H1 (cell line): ENCODE results near the gene ARL10. TPM values are rescaled to one million over a fixed set of nuclear protein-coding genes. Genes with fewer than 3 reads are reported as not detected.

ENCODE experiments used
- CTCF ChIA-PET: fragments of 300-600 bp; sonication (Branson Sonifier 250); formaldehyde crosslinking; loops from one replicate; lab custom pipeline; 2021; ENCODE audit not compliant: partially characterized antibody; lab: Charles Lee
- POLR2A ChIA-PET: fragments of 300-600 bp; sonication (Branson Sonifier 250); formaldehyde crosslinking; loops from one replicate; lab custom pipeline; 2021; ENCODE audit warnings: inconsistent platforms; ENCODE audit not compliant: partially characterized antibody; lab: Charles Lee
- DNase-seq, 2 experiments: peaks; one replicate each; pipeline versions ENCODE4 v3.0.0 to v3.0.0-alpha.2; 2010 to 2022; ENCODE audit warnings: low spot score in 2 of 2, low read depth in 1 of 2, mixed read lengths in 1 of 2
- FAIRE-seq: peaks from 2 replicates; lab custom pipeline; 2011; peaks lifted over from hg19 to GRCh38; lab: Jason Lieb, UNC
- H2AFZ ChIP-seq: 2 replicates; pipeline ENCODE4 v1.8.1; 2012; ENCODE audit warnings: low read length, inconsistent platforms
- H2AK5ac ChIP-seq: 2 replicates; pipeline ENCODE4 v1.6.1; 2013; ENCODE audit warnings: low read depth, low read length
- H2BK120ac ChIP-seq: replicated peaks from 2 replicates; pipeline ENCODE3; 2013; ENCODE audit warnings: low read depth, low read length, inconsistent platforms
- H2BK12ac ChIP-seq: 2 replicates; pipeline ENCODE4 v1.6.1; 2013; ENCODE audit warnings: low read depth, low read length
- H2BK15ac ChIP-seq: 2 replicates; pipeline ENCODE4 v1.6.1; 2013; ENCODE audit warnings: low read length
- H2BK20ac ChIP-seq: 2 replicates; pipeline ENCODE4 v1.6.1; 2013; ENCODE audit warnings: low read length
- H2BK5ac ChIP-seq: 2 replicates; pipeline ENCODE4 v1.6.1; 2013; ENCODE audit warnings: low read depth, low read length
- H3K14ac ChIP-seq: 2 replicates; pipeline ENCODE4 v1.6.1; 2013; ENCODE audit warnings: inconsistent platforms; ENCODE audit not compliant: insufficient read length
- H3K18ac ChIP-seq: 2 replicates; pipeline ENCODE4 v1.6.1; 2013; ENCODE audit warnings: low read length; ENCODE audit errors: extremely low read depth
- H3K23ac ChIP-seq: 2 replicates; pipeline ENCODE4 v1.6.1; 2013; ENCODE audit warnings: inconsistent platforms; ENCODE audit not compliant: insufficient read length
- H3K23me2 ChIP-seq: 2 replicates; pipeline ENCODE4 v1.6.1; 2013; ENCODE audit warnings: low read depth, low read length
- H3K27ac ChIP-seq: 2 replicates; pipeline ENCODE4 v1.6.1; 2011; ENCODE audit warnings: low read depth, low read length, inconsistent platforms
- H3K27me3 ChIP-seq, 4 experiments: replicated peaks in 1 of 4; 1 replicate in 1 of 4; 2 replicates in 3 of 4; pipeline versions ENCODE4 v1.6.1 to v1.8.1; 2011 to 2013; ENCODE audit warnings: low read length in 3 of 4, mild to moderate bottlenecking in 3 of 4, inconsistent platforms in 2 of 4, mixed read lengths in 2 of 4, moderate library complexity in 1 of 4; ENCODE audit not compliant: control insufficient read depth in 3 of 4, insufficient read depth in 3 of 4; ENCODE audit errors: extremely low read depth in 1 of 4
- H3K36me3 ChIP-seq, 4 experiments: 2 replicates each; pipeline versions ENCODE4 v1.6.1 to v1.8.1; 2011 to 2013; ENCODE audit warnings: mild to moderate bottlenecking in 4 of 4, low read length in 3 of 4, moderate library complexity in 2 of 4, control low read depth in 1 of 4, inconsistent platforms in 1 of 4; ENCODE audit not compliant: insufficient read depth in 4 of 4, control insufficient read depth in 2 of 4
- H3K4ac ChIP-seq: replicated peaks from 2 replicates; pipeline ENCODE3; 2013; ENCODE audit warnings: low read length, low read depth, mixed read lengths, inconsistent platforms; ENCODE audit not compliant: insufficient read length
- H3K4me1 ChIP-seq, 4 experiments: replicated peaks in 1 of 4; 1 replicate in 1 of 4; 2 replicates in 3 of 4; pipeline versions ENCODE4 v1.6.1 to v1.8.1; 2011 to 2013; ENCODE audit warnings: low read length in 3 of 4, inconsistent platforms in 2 of 4, mixed read lengths in 1 of 4; ENCODE audit not compliant: insufficient read depth in 4 of 4, control insufficient read depth in 3 of 4
- H3K4me2 ChIP-seq, 2 experiments: 2 replicates each; pipeline versions ENCODE4 v1.6.1 to v1.8.1; 2011 to 2013; ENCODE audit warnings: low read depth in 2 of 2, low read length in 2 of 2, control low read depth in 1 of 2, inconsistent platforms in 1 of 2, mild to moderate bottlenecking in 1 of 2; ENCODE audit not compliant: insufficient read depth in 1 of 2
- H3K4me3 ChIP-seq, 4 experiments: fragments of 200-600, 300-600 bp in 1 of 4; sonication (generic), shearing (Covaris generic), sonication (Bioruptor Twin) in 1 of 4; 2 replicates each; pipeline versions ENCODE4 v1.5.1 to v1.8.1; 2011 to 2016; ENCODE audit warnings: low read length in 4 of 4, low read depth in 3 of 4, control low read depth in 2 of 4, inconsistent platforms in 2 of 4, mild to moderate bottlenecking in 2 of 4, mixed read lengths in 1 of 4, moderate library complexity in 1 of 4; ENCODE audit not compliant: insufficient read depth in 2 of 4; ENCODE audit errors: extremely low read depth in 1 of 4
- H3K56ac ChIP-seq: replicated peaks from 2 replicates; pipeline ENCODE3; 2013; ENCODE audit warnings: low read depth, mild to moderate bottlenecking, mixed read lengths, low read length, inconsistent platforms; ENCODE audit not compliant: insufficient read length
- H3K79me1 ChIP-seq: 2 replicates; pipeline ENCODE4 v1.6.1; 2013; ENCODE audit warnings: low read depth, low read length, control low read depth
- H3K79me2 ChIP-seq, 2 experiments: 2 replicates each; pipeline versions ENCODE4 v1.6.1 to v1.8.1; 2012 to 2013; ENCODE audit warnings: low read length in 2 of 2, mild to moderate bottlenecking in 2 of 2, inconsistent platforms in 1 of 2; ENCODE audit not compliant: insufficient read depth in 2 of 2, control insufficient read depth in 1 of 2
- H3K9ac ChIP-seq, 4 experiments: replicated peaks in 1 of 4; 1 replicate in 1 of 4; 2 replicates in 3 of 4; pipeline versions ENCODE4 v1.6.1 to v1.8.1; 2011 to 2013; ENCODE audit warnings: low read depth in 3 of 4, low read length in 3 of 4, control low read depth in 2 of 4, mild to moderate bottlenecking in 2 of 4, moderate library complexity in 2 of 4, inconsistent platforms in 1 of 4; ENCODE audit errors: extremely low read depth in 1 of 4
- H3K9me3 ChIP-seq, 2 experiments: 2 replicates each; pipeline versions ENCODE4 v1.6.1 to v1.8.1; 2012 to 2013; ENCODE audit warnings: mild to moderate bottlenecking in 2 of 2, moderate library complexity in 2 of 2, control low read depth in 1 of 2, inconsistent platforms in 1 of 2, low read depth in 1 of 2, low read length in 1 of 2, mixed read lengths in 1 of 2; ENCODE audit not compliant: insufficient read depth in 2 of 2
- H4K20me1 ChIP-seq, 2 experiments: replicated peaks in 1 of 2; 2 replicates each; pipeline versions ENCODE3 to v1.8.1; 2011 to 2013; ENCODE audit warnings: inconsistent platforms in 2 of 2, low read length in 2 of 2, mild to moderate bottlenecking in 1 of 2; ENCODE audit not compliant: insufficient read depth in 2 of 2, control insufficient read depth in 1 of 2
- H4K5ac ChIP-seq: 2 replicates; pipeline ENCODE4 v1.6.1; 2013; ENCODE audit warnings: low read length, low read depth, mixed read lengths, inconsistent platforms; ENCODE audit not compliant: insufficient read length
- H4K8ac ChIP-seq: 2 replicates; pipeline ENCODE4 v1.8.0; 2013; ENCODE audit warnings: mild to moderate bottlenecking, moderate library complexity, low read length, inconsistent platforms; ENCODE audit not compliant: insufficient read depth; ENCODE audit errors: extremely low read depth
- H4K91ac ChIP-seq: replicated peaks from 2 replicates; pipeline ENCODE3; 2013; ENCODE audit warnings: low read length, mixed read lengths, inconsistent platforms; ENCODE audit not compliant: insufficient read length
- CBX8 ChIP-seq: fragments of 300-800, 300-1000 bp; sonication (generic); IDR thresholded peaks from 2 replicates; pipeline ENCODE4 v1.7.1; 2016; ENCODE audit warnings: low read depth, low read length, borderline replicate concordance
- CEBPB ChIP-seq: IDR thresholded peaks from 2 replicates; pipeline ENCODE4 v1.6.1; 2012; ENCODE audit warnings: low read depth, low read length
- EZH2 ChIP-seq: fragments of 200-600 bp; sonication (generic); IDR thresholded peaks from 2 replicates; pipeline ENCODE4 v1.7.1; 2012; ENCODE audit warnings: low read depth, mild to moderate bottlenecking, moderate library complexity, low read length, inconsistent platforms; ENCODE audit not compliant: severe bottlenecking
- GTF2F1 ChIP-seq: IDR thresholded peaks from 2 replicates; pipeline ENCODE4 v1.6.1; 2012; ENCODE audit warnings: low read depth, low read length, improper control_type of control experiment, borderline replicate concordance
- JUN ChIP-seq: IDR thresholded peaks from 2 replicates; pipeline ENCODE4 v1.6.1; 2011; ENCODE audit warnings: low read depth, mild to moderate bottlenecking, improper control_type of control experiment, low read length
- SP1 ChIP-seq: IDR thresholded peaks from 2 replicates; pipeline ENCODE4 v1.6.1; 2011; ENCODE audit warnings: low read depth, low read length
- SUZ12 ChIP-seq: fragments of 200-600 bp; sonication (generic); IDR thresholded peaks from 2 replicates; pipeline ENCODE4 v1.6.1; 2012; ENCODE audit warnings: mild to moderate bottlenecking, inconsistent platforms, low read length, moderate library complexity, mixed read lengths
- TEAD4 ChIP-seq: IDR thresholded peaks from 2 replicates; pipeline ENCODE4 v1.6.1; 2012; ENCODE audit warnings: low read depth, low read length, inconsistent platforms, mixed read lengths
- USF2 ChIP-seq: IDR thresholded peaks from 2 replicates; pipeline ENCODE4 v1.6.1; 2011; ENCODE audit warnings: low read length, improper control_type of control experiment
- WGBS, 2 experiments: shearing (Covaris generic) in 1 of 2; methylation state at CpG; one replicate each; pipeline versions ENCODE4 v1.1.6 to v1.1.7; 2013 to 2015; ENCODE audit warnings: low lambda C conversion rate in 2 of 2, mixed read lengths in 2 of 2, inconsistent platforms in 1 of 2, low coverage in 1 of 2, missing lambda C conversion rate in 1 of 2; ENCODE audit not compliant: insufficient replicate concordance in 2 of 2, insufficient coverage in 1 of 2, insufficient read length in 1 of 2; ENCODE audit errors: extremely low coverage in 1 of 2, missing lambda C conversion rate in 1 of 2; 5-methylcytosine and 5-hydroxymethylcytosine counted together
- polyA plus RNA-seq, 7 experiments: library from polyadenylated mRNA; depleted of rRNA in 3 of 7; stranded (reverse) in 5 of 7; unstranded in 2 of 7; fragments of >200 nt in 5 of 7; fragments of 200-250 nt in 2 of 7; gene quantifications; 1 replicate in 5 of 7; 2 replicates in 1 of 7; 4 replicates in 1 of 7; pipeline versions ENCODE4 v1.2.1 to v1.2.3, GENCODE V29; 2011 to 2013; ENCODE audit warnings: missing spikeins in 2 of 7, mixed read lengths in 2 of 7
- total RNA-seq: library from RNA; stranded (reverse); fragmentation: NEBNext Ultra II Directional; extraction: Animal tissue kit (Norgen Biotek cat#: 25700); gene quantifications from 2 replicates; pipeline ENCODE4 v1.2.1, GENCODE V29; 2021

ARL10 gene
- total and polyA plus RNA-seq, 2 of the 8 experiments (the other 6 are each of a cell fraction or from before 2014, with no cell fraction given) = 3.1 to 7.4 TPM

DNA sequence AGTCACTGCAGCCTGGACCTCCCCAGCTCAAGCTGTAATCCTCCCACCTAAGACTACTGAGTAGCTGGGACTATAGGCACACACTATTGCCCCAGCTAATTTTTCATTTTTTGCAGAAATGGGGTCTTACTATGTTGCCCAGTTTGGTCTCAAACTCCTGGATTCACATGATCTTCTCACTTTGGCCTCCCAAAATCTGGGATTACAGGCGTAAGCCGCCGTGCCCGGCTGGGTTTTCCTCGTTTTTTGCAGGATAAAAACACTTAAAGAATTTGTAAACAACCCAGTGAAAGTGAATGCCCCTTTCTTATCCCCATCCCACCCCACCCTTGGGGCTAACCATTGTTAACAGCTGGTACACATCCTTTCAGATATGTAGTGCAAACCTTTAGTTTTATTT, 43.3 kb downstream of the ARL10 start:
- ChIA-PET POLR2A (interaction anchor here (7.7 kb wide), 1 partner anchor 17 kb away, joined by 57 read pairs; the partner anchor contains the start of genes HIGD2A and NOP16), CTCF (interaction anchor here (0.7 to 6.4 kb wide), 3 partner anchors 15 to 85 kb away, joined by 4 to 83 read pairs (median 4); no protein-coding TSS in a partner anchor)
- no peak overlapping the region for H2BK120ac ChIP-seq
- no peak overlapping the region for H3K18ac ChIP-seq
- H2BK15ac ChIP-seq = no peak overlapping the region
- no peak overlapping the region for H3K14ac ChIP-seq
- H3K27me3 ChIP-seq = no peaks in the 10 kb centered on the region
- H3K79me1 ChIP-seq = no peaks in the 10 kb centered on the region
- no peak overlapping the region for H4K5ac ChIP-seq
- DNase-seq (no peak), FAIRE-seq (no peak)
- no peaks in the 10 kb centered on the region for H3K9me3 ChIP-seq
- no peak overlapping the region for H4K91ac ChIP-seq
- TF ChIP-seq EZH2 (no peak), SP1 (no peak), JUN (no peak), USF2 (no peak), SUZ12 (no peak), CEBPB (no peak), TEAD4 (no peak), CBX8 (no peak), GTF2F1 (no peak)
- no peaks in the 10 kb centered on the region; a peak in 1 of 7 replicates for H3K4me1 ChIP-seq
- H3K36me3 ChIP-seq = 0 out of 8 replicates have a peak, but pooled peaks cover 0 to 2% (median 0%) of the 10 kb centered on the region in 4 experiments
- no peak overlapping the region for H2AFZ ChIP-seq
- no peak overlapping the region for H3K4ac ChIP-seq
- no peak overlapping the region for H3K4me2 ChIP-seq
- no peaks in the 10 kb centered on the region for H3K79me2 ChIP-seq
- H3K23me2 ChIP-seq = no peaks in the 10 kb centered on the region
- H4K8ac ChIP-seq = no peak overlapping the region
- H3K23ac ChIP-seq = no peak overlapping the region
- H3K27ac ChIP-seq = no peak overlapping the region
- H2BK12ac ChIP-seq = no peak overlapping the region
- H2BK20ac ChIP-seq = no peak overlapping the region
- 87% methylated on average over 5 of the region's 5 CpGs; no CpG with 5 or more reads in 1 of the 2 experiments for WGBS, 2 experiments
- H3K56ac ChIP-seq = no peak overlapping the region
- no peak overlapping the region for H2BK5ac ChIP-seq
- H4K20me1 ChIP-seq = no peaks in the 10 kb centered on the region
- H2AK5ac ChIP-seq = no peak overlapping the region
- H3K9ac ChIP-seq = no peak overlapping the region
- no peak overlapping the region for H3K4me3 ChIP-seq
